Stomach (tissue), 4 donors: ENCODE data around the gene SRSF1.

ENCODE experiments used
- CTCF ChIP-seq, 7 experiments: fragments of 450-650 bp in 4 of 7; fragments of 200-600 bp in 3 of 7; sonication (generic) in 3 of 7; IDR thresholded peaks; one replicate each; pipeline ENCODE4 v1.5.1; 2016 to 2019; ENCODE audit warnings: antibody characterized with exemption in 7 of 7, control low read depth in 2 of 7, mild to moderate bottlenecking in 1 of 7
- POLR2A ChIP-seq, 4 donors: fragments of 450-650 bp; IDR thresholded peaks; one replicate each; pipeline ENCODE4 v1.6.1; 2016; ENCODE audit warnings: antibody characterized with exemption in 4 of 4, control low read depth in 2 of 4, mild to moderate bottlenecking in 1 of 4, moderate library complexity in 1 of 4

GRCh38 chr17:57988301-57989250 is 18.5 kb downstream of the SRSF1 start:
- TF ChIP-seq POLR2A (IDR thresholded peaks at IDR 0.05) (no peak), CTCF (IDR thresholded peaks at IDR 0.05) (no peak)
